Neutrophil (primary cell): Measurements from ENCODE around the gene RB1.
A peak's percentile ranks its signal among the peaks of the same experiment; 100 is the strongest.

ENCODE experiments used
- H3K27ac ChIP-seq: fragments of 200-600 bp; sonication (generic); 2 replicates; pipeline ENCODE4 v1.5.1; 2016; ENCODE audit warnings: mild to moderate bottlenecking, moderate library complexity
- H3K27me3 ChIP-seq: fragments of 200-600 bp; sonication (generic); 2 replicates; pipeline ENCODE4 v1.6.0; 2016; ENCODE audit warnings: mild to moderate bottlenecking
- H3K36me3 ChIP-seq: fragments of 200-600 bp; sonication (generic); 2 replicates; pipeline ENCODE4 v1.5.1; 2017
- H3K4me1 ChIP-seq, 2 experiments: fragments of 200-600 bp in 1 of 2; sonication (generic) in 1 of 2; 1 replicate in 1 of 2; 2 replicates in 1 of 2; pipeline versions ENCODE4 v1.5.1 to v1.6.1; 2013 to 2016; ENCODE audit warnings: low read depth in 1 of 2, low read length in 1 of 2, mild to moderate bottlenecking in 1 of 2, moderate library complexity in 1 of 2; ENCODE audit not compliant: control insufficient read depth in 1 of 2, insufficient read depth in 1 of 2
- H3K4me3 ChIP-seq, 2 experiments: fragments of 200-600 bp in 1 of 2; sonication (generic) in 1 of 2; 1 replicate in 1 of 2; 2 replicates in 1 of 2; pipeline ENCODE4 v1.5.1; 2013 to 2016; ENCODE audit warnings: low read depth in 1 of 2, low read length in 1 of 2, mild to moderate bottlenecking in 1 of 2, moderate library complexity in 1 of 2
- H3K9me3 ChIP-seq: fragments of 200-600 bp; sonication (generic); 2 replicates; pipeline ENCODE4 v1.5.1; 2016
- CTCF ChIP-seq: fragments of 200-600 bp; sonication (generic); IDR thresholded peaks from 2 replicates; pipeline ENCODE4 v1.5.1; 2016; ENCODE audit warnings: antibody characterized with exemption

Gene RB1

DNA sequence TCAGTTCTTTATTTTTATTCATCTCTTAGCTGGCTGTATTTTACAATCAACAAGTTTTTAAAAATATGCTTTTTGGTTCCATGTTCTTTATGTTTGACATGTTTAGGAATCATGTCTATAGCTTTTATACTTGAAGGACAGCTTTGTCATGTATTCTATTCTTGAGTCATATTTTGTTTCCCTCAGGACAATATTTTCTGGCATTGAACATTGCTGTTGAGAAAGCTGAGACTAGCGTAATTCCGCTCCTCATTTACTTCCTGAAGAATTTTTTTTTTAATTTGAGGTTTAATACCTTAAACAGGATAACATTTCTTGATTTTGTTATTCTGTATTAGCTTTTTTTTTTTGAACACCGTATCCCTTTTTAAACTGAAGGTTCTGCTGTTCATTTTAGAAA, 53.2 kb downstream of the RB1 start:
- TF ChIP-seq CTCF: no peak
- Histone ChIP-seq H3K36me3 (no peaks in the 10 kb centered on the region), H3K4me1 (no peaks in the 10 kb centered on the region), H3K27me3 (no peaks in the 10 kb centered on the region), H3K9me3 (no peaks in the 10 kb centered on the region), H3K4me3 (no peak overlapping the region), H3K27ac (no peak overlapping the region)

GRCh38 chr13:48369988-48370387, 66.4 kb downstream of the RB1 start:
- Histone ChIP-seq H3K36me3 (peaks cover 18% of the 10 kb centered on the region), H3K4me3 (no peak overlapping the region), H3K4me1 (no peaks in the 10 kb centered on the region), H3K27me3 (no peaks in the 10 kb centered on the region), H3K27ac (no peak overlapping the region), H3K9me3 (no peaks in the 10 kb centered on the region)
- no peak for TF ChIP-seq CTCF

DNA sequence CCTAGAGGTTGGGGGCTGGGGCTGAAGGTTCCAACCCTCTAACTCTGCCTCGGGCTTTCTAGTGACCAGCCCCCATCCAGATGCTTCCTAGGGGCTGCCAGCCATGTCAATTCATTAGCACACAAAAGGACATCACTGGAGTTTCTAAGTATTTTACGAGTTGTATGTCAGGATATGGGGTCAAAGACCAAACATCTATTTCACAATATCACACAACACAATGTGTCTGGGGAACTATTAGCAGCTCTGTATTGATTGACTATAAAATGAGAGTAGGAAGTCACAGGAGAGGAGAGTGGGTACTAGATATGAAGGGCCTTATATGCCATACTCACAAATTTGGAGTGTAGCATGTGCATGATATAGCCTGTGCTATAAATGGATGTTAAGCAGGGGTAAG, 67.3 kb downstream of the RB1 start:
- Histone ChIP-seq H3K36me3 (peaks cover 22% of the 10 kb centered on the region), H3K9me3 (no peaks in the 10 kb centered on the region), H3K4me3 (no peak overlapping the region), H3K27ac (no peak overlapping the region), H3K27me3 (no peaks in the 10 kb centered on the region), H3K4me1 (no peaks in the 10 kb centered on the region)
- no peak for TF ChIP-seq CTCF

DNA sequence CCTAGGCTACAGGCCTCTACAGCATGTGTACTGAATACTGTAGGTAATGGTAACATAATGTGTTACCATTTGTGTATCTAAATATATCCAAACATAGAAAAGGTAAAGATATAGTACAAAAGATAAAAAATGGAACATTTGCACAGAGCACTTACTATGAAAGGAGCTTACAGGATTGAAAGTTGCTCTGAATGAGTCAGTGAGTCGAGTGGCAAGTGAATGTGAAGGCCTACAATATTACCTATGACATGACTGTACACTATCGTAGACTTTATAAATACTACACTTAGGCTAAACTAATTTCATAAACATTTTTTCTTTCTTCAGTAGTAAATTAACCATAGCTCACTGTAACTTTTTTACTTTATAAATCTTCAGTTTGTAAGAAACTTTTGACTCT, 74.3 kb downstream of the RB1 start:
- H3K27me3 ChIP-seq: no peaks in the 10 kb centered on the region
- no peaks in the 10 kb centered on the region for H3K4me1 ChIP-seq
- H3K4me3 ChIP-seq: no peak overlapping the region
- H3K27ac ChIP-seq: no peak overlapping the region
- TF ChIP-seq CTCF: no peak
- no peaks in the 10 kb centered on the region for H3K9me3 ChIP-seq
- H3K36me3 ChIP-seq: peaks cover 25% of the 10 kb centered on the region

DNA sequence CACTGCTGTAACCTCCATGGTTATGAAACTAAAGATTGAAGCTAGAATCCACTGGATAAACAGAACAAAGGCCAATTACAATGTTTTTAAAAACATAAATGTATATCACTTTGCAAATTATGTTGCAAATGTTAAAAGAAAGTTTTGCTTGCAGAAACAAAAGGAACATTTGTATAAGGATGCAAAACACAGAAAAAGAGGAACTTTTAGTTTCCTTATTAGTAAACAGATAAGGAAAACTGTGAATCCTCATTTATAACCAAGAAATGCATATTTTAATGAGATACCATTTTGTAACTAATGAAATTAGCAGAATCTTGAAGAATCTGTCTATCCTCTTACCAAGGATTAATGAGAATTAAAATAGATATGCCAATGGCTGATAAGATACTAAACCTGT, 77.0 kb downstream of the RB1 start:
- no peak for TF ChIP-seq CTCF
- peaks cover 16% of the 10 kb centered on the region for H3K36me3 ChIP-seq
- H3K4me1 ChIP-seq: no peaks in the 10 kb centered on the region

GRCh38 chr13:48383384-48383783, 79.8 kb downstream of the RB1 start:
- no peak for TF ChIP-seq CTCF

More for the DNA sequence above, 77.0 kb downstream of the RB1 start:
- peak overlapping the region; percentile 43 for H3K27ac ChIP-seq
- no peaks in the 10 kb centered on the region for H3K9me3 ChIP-seq
- no peak overlapping the region for H3K4me3 ChIP-seq
- no peaks in the 10 kb centered on the region for H3K27me3 ChIP-seq

More at GRCh38 chr13:48383384-48383783, 79.8 kb downstream of the RB1 start:
- peaks cover 8% of the 10 kb centered on the region for H3K36me3 ChIP-seq
- H3K27me3 ChIP-seq: no peaks in the 10 kb centered on the region
- H3K9me3 ChIP-seq: no peaks in the 10 kb centered on the region
- H3K4me1 ChIP-seq: no peaks in the 10 kb centered on the region
- no peak overlapping the region for H3K4me3 ChIP-seq
- no peak overlapping the region for H3K27ac ChIP-seq
